ENCODE results near the gene PBX1. TPM values are rescaled to one million over a fixed set of nuclear protein-coding genes. Genes with fewer than 3 reads are reported as not detected.
A peak's percentile ranks its signal among the peaks of the same experiment; 100 is the strongest.

PBX1 gene
- total RNA-seq, 2 donors from 2014 or later: 50.2 to 60.4 TPM

GRCh38 chr1:164823486-164824279 is 264.7 kb downstream of the PBX1 start:
- intact Hi-C loops (cut with DNase I): loop anchor here (5.0 kb wide), 1 partner anchor 34 kb away; no protein-coding TSS in a partner anchor
- Histone ChIP-seq H3K27ac (no peak overlapping the region), H3K4me3 (no peak overlapping the region), H3K9me3 (no peaks in the 10 kb centered on the region), H3K27me3 (replicated peaks; ENCODE audit: insufficient read depth) (no peaks in the 10 kb centered on the region), H3K36me3 (no peaks in the 10 kb centered on the region), H3K4me1 (replicated peaks) (no peaks in the 10 kb centered on the region)
- DNase-seq (ENCODE audit: low spot score): peak; percentile 32
- whole genome bisulfite sequencing: 26% methylated on average over 5 of the region's 5 CpGs
- TF ChIP-seq POLR2A (IDR thresholded peaks at IDR 0.05) (no peak), POLR2AphosphoS5 (IDR thresholded peaks at IDR 0.05) (peak; percentile 72), CTCF (IDR thresholded peaks at IDR 0.05) (peak in 1 of 4 experiments; percentile 21)

- Histone ChIP-seq H3K9me3 (no peaks in the 10 kb centered on the region), H3K4me3 (no peak overlapping the region), H3K4me1 (replicated peaks) (no peaks in the 10 kb centered on the region), H3K27me3 (replicated peaks; ENCODE audit: insufficient read depth) (no peaks in the 10 kb centered on the region), H3K27ac (peak overlapping the region; percentile 6 to 22), H3K36me3 (no peaks in the 10 kb centered on the region)
- TF ChIP-seq POLR2A (IDR thresholded peaks at IDR 0.05): no peak
- no peak for TF ChIP-seq CTCF (IDR thresholded peaks at IDR 0.05)
- TF ChIP-seq POLR2AphosphoS5 (IDR thresholded peaks at IDR 0.05): no peak
- intact Hi-C loops (cut with DNase I): loop anchor here (5.0 kb wide), 1 partner anchor 33 kb away; no protein-coding TSS in a partner anchor
- DNase-seq (ENCODE audit: low spot score): no peak
Observed at GRCh38 chr1:164824542-164824941, 265.6 kb downstream of the PBX1 start.

GRCh38 chr1:164830628-164831027 is 271.6 kb downstream of the PBX1 start:
- TF ChIP-seq POLR2AphosphoS5 (IDR thresholded peaks at IDR 0.05) (peak; percentile 92), CTCF (IDR thresholded peaks at IDR 0.05) (no peak), POLR2A (IDR thresholded peaks at IDR 0.05) (peak; percentile 19)
- H3K9me3 ChIP-seq: no peaks in the 10 kb centered on the region
- no peaks in the 10 kb centered on the region for H3K36me3 ChIP-seq
- intact Hi-C loops (cut with DNase I): no loop called here
- no peaks in the 10 kb centered on the region for H3K4me1 ChIP-seq (replicated peaks)
- WGBS: 33% methylated on average over 4 of the region's 4 CpGs
- peak overlapping the region in 1 of 2 donors; percentile 24 for H3K27ac ChIP-seq
- H3K27me3 ChIP-seq (replicated peaks; ENCODE audit: insufficient read depth): no peaks in the 10 kb centered on the region
- DNase-seq (ENCODE audit: low spot score): peak; percentile 85
- H3K4me3 ChIP-seq: no peak overlapping the region

- DNase-seq (ENCODE audit: low spot score): no peak
- TF ChIP-seq POLR2AphosphoS5 (IDR thresholded peaks at IDR 0.05) (no peak), CTCF (IDR thresholded peaks at IDR 0.05) (no peak), POLR2A (IDR thresholded peaks at IDR 0.05) (no peak)
- H3K9me3 ChIP-seq: no peaks in the 10 kb centered on the region
- H3K27me3 ChIP-seq (replicated peaks; ENCODE audit: insufficient read depth): no peaks in the 10 kb centered on the region
- no peak overlapping the region for H3K4me3 ChIP-seq
- 4% methylated on average over 1 of the region's 1 CpG for WGBS
- H3K4me1 ChIP-seq (replicated peaks): no peaks in the 10 kb centered on the region
- H3K27ac ChIP-seq: no peak overlapping the region
- H3K36me3 ChIP-seq: no peaks in the 10 kb centered on the region
- intact Hi-C loops (cut with DNase I): no loop called here
Observed at GRCh38 chr1:164834641-164835040, 275.7 kb downstream of the PBX1 start.

- intact Hi-C loops (cut with DNase I): no loop called here
- H3K27ac ChIP-seq: no peak overlapping the region
- H3K27me3 ChIP-seq (replicated peaks; ENCODE audit: insufficient read depth): no peaks in the 10 kb centered on the region
- TF ChIP-seq POLR2A (IDR thresholded peaks at IDR 0.05) (no peak), CTCF (IDR thresholded peaks at IDR 0.05) (no peak), POLR2AphosphoS5 (IDR thresholded peaks at IDR 0.05) (no peak)
- 50% methylated on average over 7 of the region's 7 CpGs for WGBS
- no peak overlapping the region for H3K4me3 ChIP-seq
- no peaks in the 10 kb centered on the region for H3K9me3 ChIP-seq
- H3K4me1 ChIP-seq (replicated peaks): no peaks in the 10 kb centered on the region
- DNase-seq (ENCODE audit: low spot score): no peak
- H3K36me3 ChIP-seq: no peaks in the 10 kb centered on the region
Observed at GRCh38 chr1:164836614-164837018, 277.6 kb downstream of the PBX1 start.
